Activated CD4-positive, alpha-beta memory T cell treated with anti-CD3 and anti-CD28 coated beads for 36 hours (primary cell): ENCODE measurements around the gene CPE. TPM values are rescaled to one million over a fixed set of nuclear protein-coding genes. Genes with fewer than 3 reads are reported as not detected.

ENCODE experiments used
- CTCF ChIA-PET: fragments of 350-600 bp; sonication (Branson Sonifier 250); formaldehyde crosslinking; loops from one replicate; lab custom pipeline; 2021; ENCODE audit warnings: antibody characterized with exemption, inconsistent platforms; lab: Charles Lee
- POLR2A ChIA-PET: fragments of 350-600 bp; sonication (Branson Sonifier 250); formaldehyde crosslinking; loops from one replicate; lab custom pipeline; 2021; ENCODE audit warnings: antibody characterized with exemption; lab: Charles Lee
- DNase-seq: peaks from one replicate; pipeline ENCODE4 v3.0.0-alpha.2; 2020
- H3K27ac Mint-ChIP-seq: one replicate; pipeline ENCODE4 v1.8.0; 2021; ENCODE audit warnings: mixed read lengths
- H3K27me3 Mint-ChIP-seq: one replicate; pipeline ENCODE4 v1.8.0; 2021; ENCODE audit warnings: mixed read lengths
- H3K36me3 Mint-ChIP-seq: one replicate; pipeline ENCODE4 v1.8.0; 2021; ENCODE audit warnings: mixed read lengths
- H3K4me1 Mint-ChIP-seq: one replicate; pipeline ENCODE4 v1.8.0; 2021; ENCODE audit warnings: low read depth, mixed read lengths
- H3K4me3 Mint-ChIP-seq: one replicate; pipeline ENCODE4 v1.8.0; 2021; ENCODE audit warnings: mild to moderate bottlenecking, mixed read lengths
- H3K9me3 Mint-ChIP-seq: one replicate; pipeline ENCODE4 v1.8.0; 2021; ENCODE audit warnings: mixed read lengths
- intact Hi-C: fragments of 100-400 bp; cut with micrococcal nuclease; formaldehyde crosslinking; loops from one replicate; pipeline ENCODE4 v1.15.1; 2023
- total RNA-seq, 2 experiments: library from RNA; stranded (reverse); gene quantifications; one replicate each; pipeline ENCODE4 v1.2.3, GENCODE V29; 2021

The CPE gene
- total RNA-seq, 2 experiments from 2014 or later: not detected

DNA sequence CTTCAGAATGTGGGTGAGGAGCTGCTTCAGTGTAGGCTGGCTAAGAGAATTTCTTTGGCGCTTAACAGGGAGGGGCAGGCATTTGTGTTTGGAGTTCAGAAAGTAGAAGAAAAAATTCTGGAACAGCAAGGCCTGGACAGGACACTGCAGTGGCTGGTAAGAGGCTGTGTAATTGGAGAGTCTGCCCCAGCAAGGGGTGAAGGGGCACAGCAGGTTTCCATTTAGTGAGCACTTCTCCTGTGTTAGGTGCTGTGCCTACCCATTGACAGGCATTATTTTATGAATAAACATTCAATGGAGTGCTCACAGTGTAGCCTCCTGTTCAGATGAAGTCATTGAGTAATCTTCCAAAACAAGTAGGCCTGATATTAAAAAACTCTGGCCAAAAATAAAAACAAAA is 10.7 kb upstream of the CPE start:
- Mint-ChIP-seq H3K9me3 (no peaks in the 10 kb centered on the region), H3K27ac (no peak overlapping the region), H3K27me3 (peaks cover 3% of the 10 kb centered on the region), H3K4me3 (no peak overlapping the region), H3K36me3 (no peaks in the 10 kb centered on the region), H3K4me1 (no peaks in the 10 kb centered on the region)
- POLR2A ChIA-PET: no interaction called here
- CTCF ChIA-PET: no interaction called here
- no peak for DNase-seq
- intact Hi-C loops: no loop called here

DNA sequence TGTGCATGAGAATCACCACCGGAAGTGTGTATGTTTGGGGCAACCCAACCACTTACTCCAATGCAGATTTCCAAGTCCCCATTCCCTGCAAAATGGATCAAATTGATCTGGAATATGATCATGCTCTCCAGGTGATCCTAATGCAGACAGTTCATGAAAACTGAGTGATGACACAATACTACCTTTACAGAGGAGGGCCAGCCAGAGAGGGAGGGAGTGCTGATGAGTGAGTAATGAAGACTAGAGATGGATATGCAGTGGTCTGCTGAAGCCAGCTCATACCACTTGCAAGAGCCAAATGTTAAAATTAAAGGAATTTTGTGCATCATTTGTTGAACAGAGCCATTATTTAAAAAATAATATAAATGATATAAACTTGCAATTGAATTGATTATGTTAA is 10.2 kb upstream of the CPE start:
- Mint-ChIP-seq H3K4me1 (no peaks in the 10 kb centered on the region), H3K27ac (no peak overlapping the region), H3K9me3 (no peaks in the 10 kb centered on the region), H3K36me3 (no peaks in the 10 kb centered on the region), H3K27me3 (peaks cover 3% of the 10 kb centered on the region), H3K4me3 (no peak overlapping the region)
- CTCF ChIA-PET: no interaction called here
- POLR2A ChIA-PET: no interaction called here
- no peak for DNase-seq
- intact Hi-C loops: no loop called here

DNA sequence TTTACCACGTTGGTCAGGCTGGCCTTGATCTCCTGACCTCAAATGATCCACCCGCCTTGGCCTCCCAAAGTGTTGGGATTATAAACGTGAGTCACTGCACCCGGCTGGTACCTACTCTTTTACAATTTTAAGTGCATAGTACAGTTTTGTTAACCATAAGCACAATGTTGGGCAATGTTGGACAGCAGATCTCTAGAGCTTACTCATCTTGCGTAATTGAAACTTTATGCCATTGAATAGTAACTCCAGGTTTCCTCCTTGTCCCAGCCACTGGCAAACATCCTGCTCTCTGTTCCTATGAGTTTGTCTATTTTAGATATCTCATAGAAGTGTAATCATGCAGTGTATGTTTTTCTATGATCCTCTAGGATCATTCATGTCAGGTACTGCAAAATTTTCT is 9.3 kb upstream of the CPE start:
- intact Hi-C loops: no loop called here
- Mint-ChIP-seq H3K9me3 (no peaks in the 10 kb centered on the region), H3K4me3 (no peak overlapping the region), H3K4me1 (no peaks in the 10 kb centered on the region), H3K27me3 (peaks cover 5% of the 10 kb centered on the region), H3K27ac (no peak overlapping the region), H3K36me3 (no peaks in the 10 kb centered on the region)
- CTCF ChIA-PET: no interaction called here
- POLR2A ChIA-PET: no interaction called here
- no peak for DNase-seq

DNA sequence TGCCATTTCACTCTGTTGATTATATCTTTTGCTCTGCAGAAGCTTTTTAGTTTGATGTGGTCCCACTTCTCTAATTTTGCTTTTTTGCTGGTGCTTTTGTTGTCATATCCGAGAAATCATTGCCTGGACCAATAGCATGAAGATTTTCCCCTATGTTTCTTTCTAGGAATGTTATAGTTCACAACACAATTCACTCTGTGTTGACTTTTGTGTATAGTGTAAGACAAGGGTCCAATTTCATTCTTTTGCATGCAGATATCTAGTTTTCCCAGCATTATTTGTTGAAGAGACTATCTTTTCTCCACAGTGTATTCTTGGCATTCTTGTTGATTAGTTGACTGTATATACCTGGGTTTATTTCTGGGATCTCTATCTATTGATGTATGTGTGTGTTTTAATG is 8.3 kb upstream of the CPE start:
- no peak for DNase-seq
- H3K4me3 Mint-ChIP-seq: no peak overlapping the region
- no peaks in the 10 kb centered on the region for H3K36me3 Mint-ChIP-seq
- ChIA-PET CTCF (interaction anchor here (1.2 kb wide), 1 partner anchor 239 kb away, joined by 3 read pairs; no protein-coding TSS in a partner anchor), POLR2A (no interaction called here)
- H3K27me3 Mint-ChIP-seq: peaks cover 12% of the 10 kb centered on the region
- no peaks in the 10 kb centered on the region for H3K9me3 Mint-ChIP-seq
- intact Hi-C loops: no loop called here
- no peak overlapping the region for H3K27ac Mint-ChIP-seq
- H3K4me1 Mint-ChIP-seq: no peaks in the 10 kb centered on the region

DNA sequence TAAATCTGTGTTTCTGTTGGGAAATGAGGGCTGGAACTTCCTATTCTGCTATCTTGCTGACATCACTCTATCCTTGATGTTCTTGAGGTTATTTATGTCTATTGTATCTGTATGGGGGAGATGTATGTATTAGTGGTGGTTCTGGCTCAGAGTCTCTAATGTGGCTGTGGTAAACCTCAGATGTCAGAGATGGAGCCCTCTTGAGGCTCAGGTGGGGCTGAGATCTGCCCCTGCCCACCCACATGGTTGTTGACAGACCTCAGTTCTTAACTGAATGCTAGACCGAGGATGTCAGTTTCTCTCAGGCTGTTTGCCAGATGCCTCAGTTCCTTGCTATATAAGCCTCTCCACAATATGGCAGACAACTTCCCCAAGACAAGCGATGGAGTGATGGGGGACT is 3.3 kb upstream of the CPE start:
- H3K9me3 Mint-ChIP-seq: no peaks in the 10 kb centered on the region
- intact Hi-C loops: no loop called here
- no peak overlapping the region for H3K4me3 Mint-ChIP-seq
- H3K36me3 Mint-ChIP-seq: no peaks in the 10 kb centered on the region
- no peak overlapping the region for H3K27ac Mint-ChIP-seq
- H3K4me1 Mint-ChIP-seq: no peaks in the 10 kb centered on the region
- CTCF ChIA-PET: interaction anchor here (1.2 to 1.7 kb wide), 2 partner anchors 9 to 245 kb away, joined by 3 to 4 read pairs; no protein-coding TSS in a partner anchor
- DNase-seq: no peak
- POLR2A ChIA-PET: no interaction called here
- H3K27me3 Mint-ChIP-seq: peaks cover 35% of the 10 kb centered on the region

DNA sequence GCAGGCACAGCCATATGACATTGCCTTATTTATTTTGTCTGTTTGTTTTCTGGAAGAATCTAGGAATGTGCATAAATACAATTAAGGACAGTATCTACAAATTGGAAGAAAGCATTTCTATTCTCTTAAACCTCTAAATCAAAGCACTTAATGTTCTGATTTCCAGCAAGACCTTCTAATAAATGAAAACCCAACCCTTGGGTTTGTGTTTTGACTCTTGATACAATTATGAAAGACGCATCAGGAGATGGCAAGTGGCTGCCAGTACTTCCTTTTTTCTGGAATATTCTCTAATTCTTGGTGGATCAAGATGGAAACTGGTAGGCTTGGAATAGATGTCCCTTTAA is 437 bp upstream of the CPE start:
- Mint-ChIP-seq H3K9me3 (no peaks in the 10 kb centered on the region), H3K4me3 (no peak overlapping the region), H3K27me3 (peaks cover 36% of the 10 kb centered on the region), H3K4me1 (no peaks in the 10 kb centered on the region), H3K27ac (no peak overlapping the region), H3K36me3 (no peaks in the 10 kb centered on the region)
- ChIA-PET CTCF (interaction anchor here (0.9 to 1.4 kb wide), 4 partner anchors 23 to 247 kb away, joined by 3 to 8 read pairs (median 4); partner anchors contain the start of gene MSMO1), POLR2A (no interaction called here)
- intact Hi-C loops: no loop called here
- no peak for DNase-seq

DNA sequence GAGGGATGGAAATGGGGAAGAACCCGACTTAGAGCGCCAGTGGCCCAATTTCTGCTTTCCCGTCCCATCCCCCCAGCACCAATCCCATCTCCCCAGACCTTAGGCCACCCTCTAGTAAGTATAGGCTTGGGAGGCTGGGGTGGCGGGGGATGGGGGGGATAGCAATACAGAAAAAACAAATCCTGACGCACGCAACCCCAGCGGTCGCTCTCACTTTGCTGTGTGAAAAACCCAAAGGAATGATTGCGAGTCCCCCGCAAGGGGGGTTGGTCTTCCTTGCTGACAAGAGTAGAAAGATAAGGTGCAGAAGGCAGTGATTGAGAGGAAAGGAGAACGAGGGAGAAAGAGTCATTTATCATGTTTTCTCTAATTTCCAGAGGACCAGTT is 863 bp downstream of the CPE start:
- intact Hi-C loops: no loop called here
- Mint-ChIP-seq H3K27me3 (peaks cover 34% of the 10 kb centered on the region), H3K27ac (no peak overlapping the region), H3K4me3 (no peak overlapping the region), H3K4me1 (no peaks in the 10 kb centered on the region), H3K9me3 (no peaks in the 10 kb centered on the region), H3K36me3 (no peaks in the 10 kb centered on the region)
- ChIA-PET CTCF (interaction anchor here (1.4 kb wide), 1 partner anchor 52 kb away, joined by 8 read pairs; the partner anchor contains the start of gene MSMO1), POLR2A (no interaction called here)
- no peak for DNase-seq

DNA sequence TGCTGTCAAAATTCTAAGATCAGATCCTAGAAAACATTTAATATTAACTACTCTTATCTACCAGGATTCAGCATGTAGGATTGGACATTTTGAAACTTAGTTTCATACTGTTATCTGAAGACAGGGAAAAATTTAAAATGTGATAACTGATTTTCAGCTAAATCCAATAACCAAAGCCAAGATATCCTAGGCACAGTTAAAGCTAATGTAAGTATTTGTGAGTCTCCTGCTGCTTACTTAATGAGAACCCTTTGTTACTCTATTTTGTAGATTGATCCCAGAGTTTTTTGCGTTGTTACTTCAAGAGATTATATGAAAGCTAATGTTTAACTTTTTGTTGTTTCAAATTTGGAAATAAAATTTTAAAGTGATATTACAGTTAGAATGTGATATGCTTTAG is 2.0 kb downstream of the CPE start:
- no peaks in the 10 kb centered on the region for H3K9me3 Mint-ChIP-seq
- CTCF ChIA-PET: no interaction called here

DNA sequence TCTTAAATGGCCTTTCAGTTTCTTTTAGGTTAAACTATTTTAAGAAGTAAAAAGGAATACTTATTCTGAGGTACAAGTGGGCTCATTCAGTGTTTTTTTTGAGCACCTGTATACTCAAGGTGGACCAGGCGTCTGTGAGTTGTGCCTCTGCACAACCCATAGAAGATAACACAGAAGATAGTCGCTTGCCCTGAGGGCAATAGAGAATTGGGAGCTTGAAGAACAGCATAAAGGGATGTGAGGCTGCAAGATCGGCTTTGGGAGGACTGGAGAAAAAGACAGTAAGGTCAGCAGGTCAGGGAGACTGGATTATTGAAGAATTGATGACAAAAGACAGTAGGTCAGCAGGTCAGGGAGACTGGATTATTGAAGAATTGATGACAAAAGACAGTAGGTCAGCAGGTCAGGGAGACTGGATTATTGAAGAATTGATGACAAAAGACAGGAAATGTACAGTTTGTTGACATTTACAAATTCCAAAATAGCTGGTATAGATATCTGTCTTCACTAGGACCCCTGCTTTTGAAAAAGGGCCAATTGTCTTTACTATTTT is 3.1 kb downstream of the CPE start:
- ChIA-PET CTCF (no interaction called here), POLR2A (no interaction called here)
- H3K27ac Mint-ChIP-seq: no peak overlapping the region
- no peak for DNase-seq
- H3K4me3 Mint-ChIP-seq: no peak overlapping the region
- H3K27me3 Mint-ChIP-seq: peaks cover 29% of the 10 kb centered on the region
- no peaks in the 10 kb centered on the region for H3K4me1 Mint-ChIP-seq
- intact Hi-C loops: no loop called here
- H3K9me3 Mint-ChIP-seq: no peaks in the 10 kb centered on the region
- H3K36me3 Mint-ChIP-seq: no peaks in the 10 kb centered on the region

More for the DNA sequence above, 2.0 kb downstream of the CPE start:
- Mint-ChIP-seq H3K36me3 (no peaks in the 10 kb centered on the region), H3K4me3 (no peak overlapping the region), H3K27me3 (peaks cover 26% of the 10 kb centered on the region), H3K27ac (no peak overlapping the region), H3K4me1 (no peaks in the 10 kb centered on the region)
- intact Hi-C loops: no loop called here
- POLR2A ChIA-PET: no interaction called here
- no peak for DNase-seq

DNA sequence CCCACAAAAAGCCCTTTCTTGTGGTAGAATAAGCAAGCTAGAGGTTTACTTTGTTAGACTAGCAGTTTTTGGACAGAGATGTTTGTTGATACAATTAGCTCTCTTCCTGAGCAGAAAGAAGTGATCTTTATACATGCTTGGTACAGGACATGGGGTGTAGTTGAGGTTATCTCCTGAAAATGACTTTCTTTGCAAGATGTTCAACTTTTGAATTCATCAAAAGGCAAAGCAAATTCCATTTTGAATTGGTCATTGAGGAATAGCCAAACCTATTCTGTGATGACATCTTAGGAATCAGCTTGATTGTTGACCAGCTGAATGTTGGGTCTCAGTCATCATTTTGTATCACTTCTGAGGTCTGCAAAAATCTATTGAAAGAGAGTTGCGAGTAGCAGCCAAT is 3.8 kb downstream of the CPE start:
- H3K27ac Mint-ChIP-seq: no peak overlapping the region
- no peaks in the 10 kb centered on the region for H3K36me3 Mint-ChIP-seq
- ChIA-PET POLR2A (no interaction called here), CTCF (no interaction called here)
- H3K4me1 Mint-ChIP-seq: no peaks in the 10 kb centered on the region
- peaks cover 30% of the 10 kb centered on the region for H3K27me3 Mint-ChIP-seq
- intact Hi-C loops: no loop called here
- no peak overlapping the region for H3K4me3 Mint-ChIP-seq
- DNase-seq: no peak
- H3K9me3 Mint-ChIP-seq: no peaks in the 10 kb centered on the region

DNA sequence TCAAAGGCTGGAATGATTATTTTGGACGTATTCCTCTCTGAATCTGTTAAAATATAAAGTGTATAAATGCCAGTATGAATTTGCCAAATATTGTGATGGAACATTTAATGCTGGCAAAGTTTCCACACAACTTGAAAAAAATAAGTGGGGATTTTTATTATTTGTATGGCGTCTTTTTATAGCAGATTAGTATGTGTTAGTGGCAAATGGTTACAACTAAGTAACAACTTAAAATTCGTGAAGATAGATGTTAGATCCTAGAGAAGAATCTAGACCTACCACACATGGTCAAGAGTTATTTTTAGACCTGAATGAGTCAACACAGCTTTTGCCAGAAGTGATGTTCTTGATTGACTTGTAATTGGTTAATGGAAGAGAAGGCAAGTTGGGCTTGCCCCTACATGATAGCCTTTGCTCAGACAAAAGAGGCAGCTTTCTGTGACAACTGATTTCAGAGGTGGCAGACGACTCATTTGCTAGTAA is 4.8 kb downstream of the CPE start:
- POLR2A ChIA-PET: no interaction called here
- no peaks in the 10 kb centered on the region for H3K36me3 Mint-ChIP-seq

DNA sequence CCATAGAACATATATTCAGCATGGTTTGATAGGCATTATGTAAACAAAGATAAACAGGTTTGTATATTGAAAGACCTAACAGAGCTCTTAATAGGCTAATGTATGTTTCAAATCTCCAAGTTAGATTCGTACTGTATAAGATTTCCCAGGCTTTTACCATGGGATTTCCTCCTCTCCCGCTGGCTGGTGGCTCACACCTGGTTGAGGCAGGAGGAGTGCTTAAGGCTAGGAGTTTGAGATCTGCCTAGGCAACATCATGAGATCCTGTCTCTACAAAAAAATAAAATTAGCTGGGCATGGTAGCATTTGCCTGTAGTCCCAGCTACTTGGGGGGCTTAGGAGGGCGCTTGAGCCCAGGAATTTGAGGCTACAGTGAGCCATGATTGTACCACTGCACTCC is 5.4 kb downstream of the CPE start:
- CTCF ChIA-PET: interaction anchor here (1.2 to 1.4 kb wide), 2 partner anchors 8 to 253 kb away, joined by 3 to 4 read pairs; no protein-coding TSS in a partner anchor
- H3K9me3 Mint-ChIP-seq: no peaks in the 10 kb centered on the region
- H3K27ac Mint-ChIP-seq: no peak overlapping the region
- H3K27me3 Mint-ChIP-seq: peaks cover 31% of the 10 kb centered on the region
- POLR2A ChIA-PET: no interaction called here
- H3K36me3 Mint-ChIP-seq: no peaks in the 10 kb centered on the region
- no peaks in the 10 kb centered on the region for H3K4me1 Mint-ChIP-seq
- DNase-seq: no peak
- intact Hi-C loops: no loop called here
- no peak overlapping the region for H3K4me3 Mint-ChIP-seq

More for the DNA sequence above, 4.8 kb downstream of the CPE start:
- Mint-ChIP-seq H3K27ac (no peak overlapping the region), H3K4me1 (no peaks in the 10 kb centered on the region), H3K27me3 (peaks cover 31% of the 10 kb centered on the region), H3K4me3 (no peak overlapping the region), H3K9me3 (no peaks in the 10 kb centered on the region)
- no peak for DNase-seq
- intact Hi-C loops: no loop called here
- CTCF ChIA-PET: interaction anchor here (1.4 kb wide), 1 partner anchor 8 kb away, joined by 3 read pairs; no protein-coding TSS in a partner anchor

DNA sequence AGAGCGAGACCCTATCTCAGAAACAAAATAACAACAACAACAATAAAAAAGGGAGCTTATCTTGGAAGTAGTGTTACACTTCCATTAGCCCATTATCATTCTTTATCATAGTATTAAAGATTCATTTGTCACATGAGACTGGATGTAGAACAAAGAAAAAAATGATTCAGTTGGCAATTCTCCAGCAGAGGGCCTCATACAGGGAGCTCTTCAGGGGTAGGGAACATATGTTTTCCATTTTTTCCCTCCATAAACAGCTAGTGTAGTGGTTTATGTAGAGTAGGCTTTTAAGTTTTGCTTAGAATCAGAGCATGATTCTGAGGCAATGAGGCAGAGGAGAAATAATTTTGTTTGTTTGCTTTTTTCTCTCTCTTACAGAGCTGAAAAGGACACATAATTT is 5.8 kb downstream of the CPE start:
- ChIA-PET POLR2A (no interaction called here), CTCF (interaction anchor here (1.2 to 1.4 kb wide), 2 partner anchors 9 to 254 kb away, joined by 3 to 4 read pairs; no protein-coding TSS in a partner anchor)
- H3K4me1 Mint-ChIP-seq: no peaks in the 10 kb centered on the region
- H3K27me3 Mint-ChIP-seq: peaks cover 29% of the 10 kb centered on the region
- H3K27ac Mint-ChIP-seq: no peak overlapping the region
- H3K4me3 Mint-ChIP-seq: no peak overlapping the region
- intact Hi-C loops: no loop called here
- DNase-seq: no peak
- H3K36me3 Mint-ChIP-seq: no peaks in the 10 kb centered on the region
- no peaks in the 10 kb centered on the region for H3K9me3 Mint-ChIP-seq
